ENCODE measurements around the gene C1orf159.

C1orf159 gene

DNA sequence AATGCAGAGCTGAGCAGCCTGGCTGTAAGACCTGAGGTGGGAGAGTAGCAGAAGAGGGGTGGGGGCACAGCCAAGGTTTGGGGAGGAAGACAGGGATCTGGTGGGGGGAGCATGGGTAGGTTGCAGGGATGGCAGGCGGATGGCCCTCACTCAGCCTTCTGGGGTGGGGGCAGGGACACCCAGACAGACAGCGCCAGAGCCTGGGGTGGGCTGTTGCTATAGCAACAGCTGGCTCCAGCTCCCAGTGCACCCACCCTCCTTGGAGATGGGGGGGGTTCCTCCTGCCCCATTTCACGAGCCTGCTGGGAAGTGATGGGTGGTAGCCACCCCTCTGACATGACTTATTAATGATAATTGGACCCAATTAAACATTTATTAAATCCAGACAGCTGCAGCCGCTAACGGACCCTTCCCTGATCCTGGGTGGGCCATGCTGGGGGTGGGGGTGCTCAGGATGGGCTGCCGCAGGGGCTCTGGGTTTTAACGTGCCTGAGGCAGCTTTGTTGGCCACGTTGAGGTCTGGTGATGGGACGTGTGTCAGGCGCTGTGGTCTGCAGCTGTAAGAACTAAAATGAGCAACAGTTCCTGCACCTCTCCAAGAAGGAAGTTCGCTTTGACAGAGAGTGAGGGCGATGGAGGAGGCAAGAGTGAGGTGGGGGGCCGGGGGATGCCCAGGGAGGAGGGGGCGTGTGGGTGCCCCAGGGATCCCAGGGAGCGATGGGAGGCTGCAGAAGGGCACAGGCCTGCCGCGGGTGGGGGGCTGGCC, 76.6 kb downstream of the C1orf159 start:
- Histone ChIP-seq H3K27me3 (ENCODE audit: low read length) (no peaks in the 10 kb centered on the region), H3K9me3 (ENCODE audit: insufficient read depth, low read length) (no peaks in the 10 kb centered on the region), H3K79me2 (ENCODE audit: insufficient read depth, low read length) (no peaks in the 10 kb centered on the region), H4K20me1 (ENCODE audit: low read depth, low read length) (no peaks in the 10 kb centered on the region), H3K4me2 (ENCODE audit: low read depth, low read length, poor library complexity, severe bottlenecking) (no peak overlapping the region), H3K36me3 (ENCODE audit: low read length) (no peaks in the 10 kb centered on the region), H3F3A (ENCODE audit: insufficient read depth) (no peaks in the 10 kb centered on the region), H3K9ac (ENCODE audit: low read length) (no peak overlapping the region), H3K4me3 (ENCODE audit: insufficient read depth, low read length, poor library complexity, severe bottlenecking) (no peak overlapping the region), H3K27ac (ENCODE audit: low read depth, low read length) (no peak overlapping the region), H3K9me2 (replicated peaks; ENCODE audit: insufficient read depth, low read length) (no peaks in the 10 kb centered on the region), H2AFZ (ENCODE audit: low read depth, low read length, severe bottlenecking) (no peak overlapping the region)
- no peak for TF ChIP-seq EZH2phosphoT487 (conservative IDR thresholded peaks at IDR 0.05; ENCODE audit: low read length)
- TF ChIP-seq, protein P1, sequence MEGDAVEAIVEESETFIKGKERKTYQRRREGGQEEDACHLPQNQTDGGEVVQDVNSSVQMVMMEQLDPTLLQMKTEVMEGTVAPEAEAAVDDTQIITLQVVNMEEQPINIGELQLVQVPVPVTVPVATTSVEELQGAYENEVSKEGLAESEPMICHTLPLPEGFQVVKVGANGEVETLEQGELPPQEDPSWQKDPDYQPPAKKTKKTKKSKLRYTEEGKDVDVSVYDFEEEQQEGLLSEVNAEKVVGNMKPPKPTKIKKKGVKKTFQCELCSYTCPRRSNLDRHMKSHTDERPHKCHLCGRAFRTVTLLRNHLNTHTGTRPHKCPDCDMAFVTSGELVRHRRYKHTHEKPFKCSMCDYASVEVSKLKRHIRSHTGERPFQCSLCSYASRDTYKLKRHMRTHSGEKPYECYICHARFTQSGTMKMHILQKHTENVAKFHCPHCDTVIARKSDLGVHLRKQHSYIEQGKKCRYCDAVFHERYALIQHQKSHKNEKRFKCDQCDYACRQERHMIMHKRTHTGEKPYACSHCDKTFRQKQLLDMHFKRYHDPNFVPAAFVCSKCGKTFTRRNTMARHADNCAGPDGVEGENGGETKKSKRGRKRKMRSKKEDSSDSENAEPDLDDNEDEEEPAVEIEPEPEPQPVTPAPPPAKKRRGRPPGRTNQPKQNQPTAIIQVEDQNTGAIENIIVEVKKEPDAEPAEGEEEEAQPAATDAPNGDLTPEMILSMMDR (IDR thresholded peaks at IDR 0.05; ENCODE audit: insufficient read depth, low read length, poor library complexity, severe bottlenecking) = no peak

DNA sequence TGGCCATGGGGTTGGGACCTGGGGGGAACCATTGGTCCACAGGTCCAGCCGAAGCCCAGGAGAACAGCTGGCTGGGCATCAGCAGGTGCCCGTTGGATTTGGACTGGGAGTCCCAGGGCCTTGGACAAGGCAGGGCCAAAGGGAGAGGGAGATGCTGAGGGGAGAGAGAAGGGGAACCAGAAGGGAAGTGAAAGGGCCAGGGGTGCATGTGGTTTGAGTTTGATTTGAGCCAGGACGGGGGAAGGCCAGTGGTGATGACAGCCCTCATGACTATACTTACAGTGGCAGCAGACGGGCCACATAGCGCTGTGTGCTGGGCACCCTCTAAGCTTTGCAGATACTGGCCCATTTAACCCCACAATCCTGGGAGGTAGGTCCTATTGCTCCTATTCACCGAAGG, 77.2 kb downstream of the C1orf159 start:
- H2AFZ ChIP-seq (ENCODE audit: low read depth, low read length, severe bottlenecking) = no peak overlapping the region
- no peaks in the 10 kb centered on the region for H3K27me3 ChIP-seq (ENCODE audit: low read length)
- H3K79me2 ChIP-seq (ENCODE audit: insufficient read depth, low read length) = no peaks in the 10 kb centered on the region
- H3K9me3 ChIP-seq (ENCODE audit: insufficient read depth, low read length) = no peaks in the 10 kb centered on the region
- H3F3A ChIP-seq (ENCODE audit: insufficient read depth) = no peaks in the 10 kb centered on the region
- no peak for TF ChIP-seq EZH2phosphoT487 (conservative IDR thresholded peaks at IDR 0.05; ENCODE audit: low read length)
- TF ChIP-seq, protein P1 (IDR thresholded peaks at IDR 0.05; ENCODE audit: insufficient read depth, low read length, poor library complexity, severe bottlenecking) = no peak
- H3K4me2 ChIP-seq (ENCODE audit: low read depth, low read length, poor library complexity, severe bottlenecking) = no peak overlapping the region
- no peak overlapping the region for H3K27ac ChIP-seq (ENCODE audit: low read depth, low read length)
- no peak overlapping the region for H3K9ac ChIP-seq (ENCODE audit: low read length)
- H4K20me1 ChIP-seq (ENCODE audit: low read depth, low read length) = no peaks in the 10 kb centered on the region
- H3K9me2 ChIP-seq (replicated peaks; ENCODE audit: insufficient read depth, low read length) = no peaks in the 10 kb centered on the region
- no peaks in the 10 kb centered on the region for H3K36me3 ChIP-seq (ENCODE audit: low read length)
- H3K4me3 ChIP-seq (ENCODE audit: insufficient read depth, low read length, poor library complexity, severe bottlenecking) = no peak overlapping the region

DNA sequence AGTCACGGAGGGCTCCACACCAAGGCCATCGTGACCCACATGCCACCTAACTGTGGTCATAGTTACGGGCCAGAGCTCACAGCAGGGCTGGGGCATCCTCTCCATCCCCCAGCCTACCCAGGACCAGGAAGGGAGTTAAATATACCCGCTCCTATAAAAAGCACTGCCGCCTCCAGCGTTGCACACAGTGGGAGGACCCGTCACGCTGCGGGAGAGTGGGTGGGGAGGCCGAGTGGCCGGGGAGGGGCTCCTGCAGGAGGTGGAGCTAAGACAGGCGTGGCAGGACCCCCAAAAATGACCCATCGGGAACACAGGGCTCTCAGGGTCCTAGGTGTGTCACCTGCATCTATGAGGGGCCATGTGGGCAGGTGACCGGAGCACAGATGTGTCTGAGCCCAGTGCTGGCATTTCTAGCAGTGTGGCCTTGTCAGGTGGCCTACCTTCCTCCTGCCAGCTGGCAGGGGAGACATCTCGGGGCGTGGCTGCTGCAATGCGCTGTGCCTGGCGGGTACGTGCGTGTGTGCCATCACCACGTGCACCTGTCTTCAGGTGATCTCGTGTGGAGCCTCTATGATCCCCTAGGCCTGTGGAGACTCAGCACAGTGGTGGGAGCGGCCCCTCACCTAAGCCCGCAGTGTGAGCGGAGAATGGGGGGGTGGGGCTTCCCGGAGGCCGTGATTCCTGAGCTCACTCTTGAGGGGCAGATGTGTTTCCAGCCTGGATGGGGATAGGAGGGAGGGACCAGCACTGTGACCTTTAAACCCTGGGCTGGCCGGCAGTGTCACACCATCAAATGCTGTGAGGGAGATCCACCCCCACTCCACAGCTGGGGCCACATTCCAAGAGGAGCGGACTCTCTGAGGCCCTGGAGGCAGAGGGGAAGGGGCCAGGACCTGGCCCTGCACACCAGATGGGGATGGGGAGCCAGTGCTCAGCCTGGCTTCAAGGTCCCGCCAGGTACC, 78.2 kb downstream of the C1orf159 start:
- H3K9ac ChIP-seq (ENCODE audit: low read length) = no peak overlapping the region
- no peaks in the 10 kb centered on the region for H3F3A ChIP-seq (ENCODE audit: insufficient read depth)
- no peaks in the 10 kb centered on the region for H3K9me2 ChIP-seq (replicated peaks; ENCODE audit: insufficient read depth, low read length)
- no peaks in the 10 kb centered on the region for H3K79me2 ChIP-seq (ENCODE audit: insufficient read depth, low read length)
- no peak overlapping the region for H3K4me2 ChIP-seq (ENCODE audit: low read depth, low read length, poor library complexity, severe bottlenecking)
- TF ChIP-seq, protein P1 (IDR thresholded peaks at IDR 0.05; ENCODE audit: insufficient read depth, low read length, poor library complexity, severe bottlenecking) = no peak
- TF ChIP-seq EZH2phosphoT487 (conservative IDR thresholded peaks at IDR 0.05; ENCODE audit: low read length) = no peak
- H3K27me3 ChIP-seq (ENCODE audit: low read length) = no peaks in the 10 kb centered on the region
- H3K9me3 ChIP-seq (ENCODE audit: insufficient read depth, low read length) = no peaks in the 10 kb centered on the region
- H4K20me1 ChIP-seq (ENCODE audit: low read depth, low read length) = no peaks in the 10 kb centered on the region
- no peaks in the 10 kb centered on the region for H3K36me3 ChIP-seq (ENCODE audit: low read length)
- H3K4me3 ChIP-seq (ENCODE audit: insufficient read depth, low read length, poor library complexity, severe bottlenecking) = no peak overlapping the region
- H3K27ac ChIP-seq (ENCODE audit: low read depth, low read length) = no peak overlapping the region
- H2AFZ ChIP-seq (ENCODE audit: low read depth, low read length, severe bottlenecking) = no peak overlapping the region
